Right kidney (tissue), 1 donor: ENCODE measurements around the gene VGLL4.

Experiments
- DNase-seq: peaks from one replicate; pipeline ENCODE4 v3.0.0-alpha.2; 2016

Gene VGLL4

DNA sequence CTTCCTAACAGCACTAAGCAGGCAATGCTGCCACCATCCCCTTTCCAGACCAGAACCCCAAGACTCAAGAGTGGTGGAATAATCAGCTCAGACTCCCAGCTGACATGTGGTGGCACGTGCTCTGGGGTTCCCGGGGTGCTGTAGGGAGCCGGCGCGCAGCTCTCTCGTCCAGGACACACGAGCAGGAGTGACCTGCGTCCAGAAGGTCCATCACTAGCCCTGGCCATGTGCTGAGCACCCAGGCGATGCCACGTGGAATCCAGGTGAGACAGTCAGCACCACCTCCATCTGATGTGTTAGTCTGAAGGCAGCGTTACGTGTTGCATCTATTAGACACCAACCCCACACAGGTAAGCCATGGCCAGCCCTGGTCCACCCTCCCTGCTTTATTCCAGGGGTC, 78.2 kb downstream of the VGLL4 start:
- no peak for DNase-seq

DNA sequence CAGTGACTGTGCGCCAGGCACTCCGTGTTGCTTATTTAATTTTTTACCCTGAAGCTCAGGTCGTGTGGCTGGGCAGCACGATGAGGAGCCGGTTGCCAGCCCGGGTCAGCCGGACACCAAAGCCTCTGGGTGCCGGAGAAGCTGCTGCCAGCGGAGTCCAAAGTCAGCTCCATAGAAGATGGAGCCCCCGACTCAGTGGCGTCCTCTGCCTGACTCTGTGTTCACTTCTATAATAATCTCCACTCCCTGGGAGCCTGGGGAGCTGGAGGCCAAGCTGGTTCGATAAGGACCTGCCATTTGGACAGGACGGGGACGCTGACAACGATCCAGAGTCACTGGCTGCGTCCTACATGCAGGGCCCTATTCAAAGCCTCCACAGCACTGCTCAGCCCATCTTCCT, 78.6 kb downstream of the VGLL4 start:
- no peak for DNase-seq

DNA sequence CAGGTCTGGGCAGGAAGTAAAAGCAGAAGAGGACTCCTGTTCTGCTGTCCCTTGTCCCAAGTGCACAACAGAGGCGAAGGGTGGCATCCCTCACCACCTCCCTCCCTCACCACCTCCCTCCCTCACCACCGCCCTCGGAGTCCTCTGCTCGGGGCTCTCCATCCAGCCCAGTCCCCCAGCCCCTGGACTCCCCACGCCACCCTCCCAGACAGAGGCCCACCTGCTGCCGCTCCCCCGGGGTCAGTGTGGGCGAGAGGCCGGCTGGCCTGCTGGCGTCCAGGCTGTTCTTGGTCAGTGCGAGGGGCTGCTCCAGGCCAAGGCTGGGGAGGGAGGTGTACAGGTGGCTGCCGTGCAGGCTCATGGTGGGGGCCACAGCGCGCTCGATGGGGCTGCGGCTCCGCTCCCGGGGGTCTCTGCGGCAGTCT, 79.1 kb downstream of the VGLL4 start:
- no peak for DNase-seq

DNA sequence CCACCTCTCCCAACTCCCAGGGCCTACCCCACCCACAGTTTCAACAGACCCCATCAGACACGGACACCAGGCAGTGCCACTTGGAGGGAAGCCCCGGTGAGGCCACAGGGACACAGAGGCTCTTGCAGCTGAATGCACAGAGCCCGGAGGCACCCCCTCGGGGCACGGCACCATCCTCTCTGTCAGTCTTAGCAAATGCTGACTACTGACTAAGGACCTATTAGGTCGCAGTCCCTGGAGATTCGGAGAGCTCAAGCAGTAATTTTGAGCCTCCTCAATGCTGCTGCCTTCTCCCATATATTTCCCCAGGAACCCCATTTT, 79.9 kb downstream of the VGLL4 start:
- DNase-seq = no peak

DNA sequence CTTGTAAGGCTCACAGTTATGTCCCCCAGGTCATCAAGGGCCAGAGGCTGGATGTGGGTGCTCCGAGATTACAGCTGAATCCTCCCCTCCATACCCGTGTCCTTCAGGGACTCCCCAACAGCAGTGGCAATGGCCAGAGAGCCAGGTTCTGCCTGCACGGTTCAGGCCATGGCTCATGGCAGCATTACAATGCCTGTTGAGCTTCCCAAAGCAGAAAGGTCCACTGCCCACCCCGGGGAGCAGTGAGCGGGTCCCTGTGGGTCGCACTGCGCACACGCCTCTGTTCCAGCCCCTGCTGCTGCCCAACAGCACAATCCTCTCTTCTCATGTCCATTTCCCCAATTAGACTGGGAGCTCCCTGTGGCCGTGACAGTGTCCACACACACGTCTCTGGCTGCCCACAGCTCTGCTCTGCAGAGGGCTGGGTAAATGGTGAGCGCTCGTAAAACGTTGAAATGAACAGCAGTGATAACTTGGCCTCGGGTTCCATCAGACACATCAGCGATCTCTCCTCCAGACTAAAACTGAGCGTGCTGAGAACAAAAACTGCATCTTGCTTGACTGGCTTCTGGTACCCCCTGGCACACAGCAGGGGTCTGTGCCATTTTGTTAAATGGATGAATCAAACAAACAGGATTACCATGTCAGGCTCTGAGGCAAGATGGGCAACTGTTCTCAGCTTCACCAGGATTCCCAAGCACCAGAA, 80.4 kb downstream of the VGLL4 start:
- DNase-seq = no peak

DNA sequence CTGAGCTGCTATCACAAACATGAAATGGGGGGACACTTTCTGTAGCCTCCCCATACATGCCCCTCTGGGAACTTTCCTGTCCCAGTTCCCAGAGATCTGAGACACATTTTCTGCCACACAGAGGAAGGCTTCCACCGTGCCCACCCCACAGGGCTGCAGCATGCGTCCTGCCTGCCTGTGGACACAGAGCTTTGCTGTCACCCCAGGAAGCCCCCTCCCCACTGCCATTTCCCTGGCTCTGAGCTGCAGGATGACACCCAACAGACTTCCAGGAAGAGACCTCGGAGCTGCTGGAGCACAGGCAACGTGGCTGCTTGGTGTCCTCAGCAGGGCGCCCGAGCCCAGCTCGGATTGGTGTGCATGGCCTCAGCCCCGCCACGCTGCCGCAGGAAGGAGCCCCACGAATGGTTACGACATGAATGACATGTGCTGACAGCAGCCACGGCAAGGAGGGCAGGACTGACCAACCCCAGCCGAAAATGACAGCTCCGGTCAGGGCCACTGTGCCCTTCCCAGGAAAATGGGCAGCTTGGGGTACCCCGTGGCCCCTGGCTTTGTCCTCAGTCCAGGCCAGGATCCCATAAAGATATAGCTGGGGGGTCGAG, 81.3 kb downstream of the VGLL4 start:
- no peak for DNase-seq

DNA sequence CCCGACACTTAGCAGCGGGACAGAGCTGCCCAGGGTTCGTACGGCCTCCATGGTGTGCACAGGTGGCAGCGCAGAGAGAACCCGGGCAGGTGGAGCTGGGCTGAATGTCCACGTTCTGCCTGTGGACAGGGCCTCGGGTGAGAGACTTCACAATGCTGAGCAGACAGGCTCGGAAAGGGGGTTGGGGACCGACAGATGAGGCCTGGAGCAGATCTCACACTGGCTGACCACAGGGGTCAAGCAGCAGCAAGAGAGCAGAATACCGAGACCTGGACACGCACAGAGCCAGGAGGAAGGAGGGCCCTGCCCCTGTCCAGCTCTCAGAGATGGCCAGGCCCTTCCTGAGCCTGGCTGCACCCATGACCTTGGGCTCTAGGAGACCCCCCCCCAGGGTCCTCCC, 83.0 kb downstream of the VGLL4 start:
- no peak for DNase-seq

DNA sequence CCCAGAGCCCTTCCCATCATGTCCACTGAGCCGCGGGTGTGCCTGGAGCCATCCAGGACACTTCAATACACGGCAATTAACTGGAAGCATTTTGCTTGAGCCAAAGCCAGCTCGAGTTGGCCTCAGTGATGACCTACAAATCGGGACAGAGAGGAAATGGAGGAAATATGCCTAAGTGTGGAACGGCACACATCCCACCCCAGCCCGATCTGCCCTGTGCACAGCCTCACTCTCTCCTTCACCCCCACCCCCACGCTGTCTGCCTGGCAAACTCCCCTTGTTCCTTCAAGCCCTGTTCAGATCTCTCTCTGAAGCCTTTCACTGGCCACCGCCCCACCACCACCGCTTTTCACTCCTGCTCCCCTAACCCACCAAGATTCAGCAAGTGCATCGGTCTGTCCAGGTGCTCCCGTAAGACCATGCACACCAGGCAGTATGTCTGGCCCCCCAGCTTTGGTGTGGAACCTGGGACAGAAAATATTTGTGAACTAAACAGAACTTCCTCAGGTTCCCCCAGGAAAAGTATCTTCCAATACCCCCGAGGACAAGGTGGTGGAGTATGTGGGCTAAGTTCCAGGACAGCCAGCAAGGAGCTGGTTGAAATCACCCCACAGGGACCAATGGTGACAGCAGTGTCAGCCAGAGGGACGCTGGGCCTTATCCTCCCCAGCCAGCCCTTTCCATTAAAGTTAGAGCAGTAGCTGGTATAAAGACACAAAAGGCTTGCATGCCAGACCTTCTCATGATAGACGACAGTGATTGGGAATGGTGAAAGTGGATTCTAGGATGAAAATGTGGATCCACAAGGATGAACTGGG, 83.7 kb downstream of the VGLL4 start:
- no peak for DNase-seq

DNA sequence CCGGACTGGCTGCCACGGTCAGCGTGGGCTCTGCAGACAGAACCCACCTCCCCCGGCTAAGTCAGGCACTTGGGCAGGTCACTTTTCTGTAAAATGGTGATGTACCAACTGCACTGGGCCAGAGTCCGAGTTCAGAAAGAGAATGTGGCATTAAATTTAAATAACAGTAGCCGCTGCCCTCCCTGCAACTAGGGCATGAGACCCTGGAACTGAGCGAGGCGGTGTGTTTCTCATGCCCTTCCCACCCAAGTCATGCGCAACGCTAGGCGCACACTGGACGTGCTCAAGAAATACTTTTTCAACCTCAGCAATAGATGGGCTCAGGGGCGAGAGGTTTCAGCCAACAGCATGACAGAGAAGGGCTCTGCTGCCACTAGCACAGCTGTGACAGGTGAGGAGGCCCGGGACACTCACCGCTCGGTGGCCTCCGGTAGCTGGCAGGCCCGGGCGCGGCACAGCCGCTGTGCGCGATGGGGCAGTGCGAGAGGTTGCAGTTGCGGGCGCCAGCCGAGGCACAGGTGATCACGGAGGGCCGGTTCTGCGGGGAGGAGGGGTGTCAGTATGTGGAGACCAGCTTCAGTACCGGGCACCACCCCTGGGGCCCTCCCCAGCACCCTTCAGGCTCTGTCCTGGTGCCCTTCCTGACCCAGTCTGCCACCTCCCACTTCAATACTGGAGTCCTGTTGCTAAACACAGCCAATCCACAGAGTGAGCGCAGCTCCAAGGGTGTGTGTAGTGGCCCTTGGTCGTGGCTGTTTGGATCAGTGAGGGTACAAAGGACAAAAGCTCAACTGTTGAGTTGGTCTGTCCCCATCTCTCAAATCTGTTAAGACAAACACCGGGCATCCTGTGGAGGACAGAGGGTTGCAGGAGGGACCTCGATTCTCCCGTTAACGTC, 84.5 kb downstream of the VGLL4 start:
- DNase-seq = no peak

DNA sequence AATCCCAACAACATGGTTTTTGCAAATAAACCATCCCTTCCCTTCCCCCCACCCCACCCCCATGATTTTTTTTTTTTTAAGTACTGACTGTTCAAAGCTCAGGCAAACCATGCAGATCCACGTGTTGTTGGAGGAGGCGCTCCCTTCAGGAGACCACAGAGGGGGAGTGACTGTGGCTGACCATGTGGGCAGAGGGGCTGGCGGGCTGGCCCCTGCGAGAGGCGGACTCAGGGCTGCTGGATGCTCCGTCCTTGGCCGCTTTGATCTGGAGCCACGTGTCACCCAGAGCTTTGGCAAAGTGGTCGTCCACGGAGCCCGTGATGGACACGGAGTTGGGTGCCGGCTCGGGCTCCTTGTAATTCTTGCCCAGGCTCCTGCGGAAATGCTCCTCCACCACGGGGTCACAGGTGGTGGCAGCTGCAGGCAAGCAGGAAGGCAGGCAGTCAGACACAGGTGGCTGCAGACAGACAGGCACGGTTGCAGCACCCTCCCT, 85.3 kb downstream of the VGLL4 start:
- no peak for DNase-seq

DNA sequence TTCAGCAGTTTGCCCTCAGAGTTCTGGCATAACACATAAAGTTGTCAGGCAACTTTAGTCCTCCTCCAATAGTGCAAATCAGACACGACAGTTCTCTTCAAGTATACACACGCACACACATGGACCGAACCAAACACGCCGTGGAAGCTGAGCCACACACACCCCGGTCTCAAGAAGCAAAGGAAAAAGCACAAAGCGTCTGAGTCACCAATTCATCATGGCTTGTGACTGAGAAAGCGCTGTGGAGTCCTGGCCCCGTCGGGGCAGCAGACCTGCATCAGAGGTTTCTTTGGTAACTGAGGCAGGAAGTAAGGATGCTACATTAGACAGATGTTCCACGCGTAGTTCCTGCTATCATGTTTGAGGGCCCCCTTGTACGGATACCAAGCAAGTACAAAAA, 85.7 kb downstream of the VGLL4 start:
- DNase-seq = no peak

DNA sequence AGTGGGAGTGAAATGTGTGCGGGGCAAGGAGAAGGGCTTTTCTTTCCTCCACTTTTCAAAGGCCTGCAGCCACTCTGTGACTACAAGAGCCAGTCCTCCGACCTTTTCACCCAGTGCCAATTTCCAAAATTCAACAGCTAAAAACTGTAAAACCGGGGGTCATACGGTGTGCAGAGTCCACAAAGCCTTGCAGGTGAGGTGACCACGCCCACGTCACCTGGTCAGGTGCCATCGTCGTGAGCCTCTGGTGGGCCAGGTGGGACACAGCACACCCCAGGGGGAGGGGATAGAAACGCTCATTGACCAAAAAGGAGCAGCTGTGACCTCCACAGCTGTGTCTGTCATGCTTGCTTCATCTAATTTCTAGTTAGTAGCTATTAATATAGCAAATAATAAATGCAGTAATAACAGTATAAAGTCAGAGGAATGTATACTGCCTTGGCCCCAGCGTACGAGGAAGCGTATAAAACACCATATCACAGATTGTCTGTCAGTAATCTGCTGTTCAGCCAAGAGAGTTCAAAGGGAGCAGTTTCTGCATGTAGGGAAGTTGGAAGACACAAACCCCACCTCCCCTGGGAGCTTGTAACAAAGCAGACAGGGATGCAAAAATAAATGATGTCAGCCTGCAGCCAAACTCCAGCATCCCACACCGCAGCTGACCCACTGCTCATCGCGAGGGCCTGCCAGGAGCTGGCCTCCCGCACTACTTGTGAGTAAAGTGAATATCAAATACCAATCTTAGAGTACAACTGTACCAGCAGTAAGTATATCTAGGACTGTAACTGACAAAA, 86.7 kb downstream of the VGLL4 start:
- no peak for DNase-seq

DNA sequence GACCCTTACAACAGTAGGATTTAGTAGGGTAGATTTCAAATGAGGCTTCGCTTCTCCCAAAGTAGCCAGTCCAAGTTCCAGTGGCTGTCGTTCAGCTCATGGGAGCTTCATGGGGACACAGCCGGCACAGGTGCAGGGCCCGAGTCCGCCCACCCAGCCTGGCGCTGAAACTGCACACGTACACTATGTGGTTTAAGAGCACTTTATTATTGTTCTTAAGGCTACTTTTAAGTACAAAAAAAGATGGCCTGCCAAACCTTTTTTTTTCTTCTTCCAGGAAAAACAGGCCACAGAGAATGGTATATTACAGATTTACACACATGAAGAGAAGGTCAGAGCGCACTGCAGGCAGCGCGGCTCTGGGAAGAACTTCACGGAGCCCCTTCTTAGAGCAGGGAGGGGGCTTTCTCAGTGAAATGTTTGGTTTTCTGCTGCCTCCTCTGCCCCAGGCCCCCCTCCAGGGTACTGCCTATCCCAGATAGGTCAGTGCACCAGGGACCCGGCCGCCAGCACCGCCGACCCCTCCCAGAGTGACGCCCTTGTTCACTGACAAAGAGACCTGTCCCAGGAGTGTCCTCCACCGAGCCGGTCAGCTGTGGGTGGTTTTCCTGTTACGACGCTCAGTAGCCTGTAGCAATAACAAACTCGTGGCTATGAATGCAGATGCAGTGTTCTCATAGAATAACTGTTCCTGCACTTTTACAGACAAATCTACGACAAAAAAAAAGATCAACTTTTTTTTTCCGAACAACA, 87.7 kb downstream of the VGLL4 start:
- no peak for DNase-seq

DNA sequence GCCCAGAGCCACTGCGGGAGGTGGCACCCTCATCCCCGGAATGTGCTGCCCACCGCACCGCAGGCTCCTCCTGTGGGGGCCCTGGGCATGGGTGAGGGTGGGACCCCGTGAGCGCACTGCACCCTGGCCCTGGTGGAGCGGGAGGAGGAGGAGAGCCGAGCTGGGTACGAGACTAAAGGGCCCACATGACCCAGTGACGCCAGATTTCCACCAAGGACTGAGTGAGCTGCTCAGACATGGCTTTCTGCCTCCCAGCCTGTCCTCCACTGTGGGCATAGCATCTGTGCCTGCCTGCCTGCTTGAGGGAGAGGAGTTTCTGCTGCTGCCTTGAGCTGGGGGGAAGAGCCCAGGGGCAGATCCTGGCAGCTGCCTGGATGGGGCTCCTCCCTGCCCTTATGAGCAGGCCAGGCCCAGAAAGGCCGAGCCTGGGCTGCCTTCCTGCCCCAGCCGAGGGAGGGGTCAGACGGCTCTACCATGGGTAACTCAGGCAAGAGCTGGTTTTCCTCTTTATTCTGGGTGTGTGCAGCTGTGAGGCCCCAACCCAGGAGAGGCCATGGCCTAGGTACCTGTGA, 88.4 kb downstream of the VGLL4 start:
- no peak for DNase-seq

DNA sequence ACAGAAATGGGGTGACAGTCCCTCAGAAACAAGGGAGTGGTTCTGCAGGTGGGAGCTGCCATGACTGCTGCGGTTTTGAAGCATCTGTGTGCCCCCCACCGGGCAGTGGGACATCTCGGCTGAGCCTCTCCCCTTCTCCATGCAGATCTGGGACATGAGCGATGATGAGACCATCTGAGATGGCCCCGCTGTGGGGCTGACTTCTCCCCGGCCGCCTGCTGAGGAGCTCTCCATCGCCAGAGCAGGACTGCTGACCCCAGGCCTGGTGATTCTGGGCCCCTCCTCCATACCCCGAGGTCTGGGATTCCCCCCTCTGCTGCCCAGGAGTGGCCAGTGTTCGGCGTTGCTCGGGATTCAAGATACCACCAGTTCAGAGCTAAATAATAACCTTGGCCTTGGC, 89.0 kb downstream of the VGLL4 start:
- DNase-seq = no peak

DNA sequence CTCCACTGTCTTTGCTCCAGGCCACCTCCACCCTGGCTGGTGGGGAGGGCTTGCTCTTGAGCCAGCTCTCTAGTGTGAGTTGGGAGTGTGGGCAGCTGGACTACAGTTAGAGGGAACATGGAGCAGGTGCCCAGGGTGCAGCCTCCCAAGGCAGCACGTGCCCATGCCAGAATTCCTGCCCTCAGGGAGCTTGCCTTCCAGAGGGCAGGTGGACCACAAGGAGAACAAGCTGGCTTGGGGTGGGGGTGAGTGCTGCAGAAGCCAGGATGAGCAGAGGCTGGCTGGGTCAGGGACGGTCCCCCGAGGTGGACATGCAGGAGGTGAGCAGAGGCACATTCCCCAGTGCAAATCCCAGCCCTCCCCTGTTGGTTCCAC, 89.5 kb downstream of the VGLL4 start:
- DNase-seq = no peak

DNA sequence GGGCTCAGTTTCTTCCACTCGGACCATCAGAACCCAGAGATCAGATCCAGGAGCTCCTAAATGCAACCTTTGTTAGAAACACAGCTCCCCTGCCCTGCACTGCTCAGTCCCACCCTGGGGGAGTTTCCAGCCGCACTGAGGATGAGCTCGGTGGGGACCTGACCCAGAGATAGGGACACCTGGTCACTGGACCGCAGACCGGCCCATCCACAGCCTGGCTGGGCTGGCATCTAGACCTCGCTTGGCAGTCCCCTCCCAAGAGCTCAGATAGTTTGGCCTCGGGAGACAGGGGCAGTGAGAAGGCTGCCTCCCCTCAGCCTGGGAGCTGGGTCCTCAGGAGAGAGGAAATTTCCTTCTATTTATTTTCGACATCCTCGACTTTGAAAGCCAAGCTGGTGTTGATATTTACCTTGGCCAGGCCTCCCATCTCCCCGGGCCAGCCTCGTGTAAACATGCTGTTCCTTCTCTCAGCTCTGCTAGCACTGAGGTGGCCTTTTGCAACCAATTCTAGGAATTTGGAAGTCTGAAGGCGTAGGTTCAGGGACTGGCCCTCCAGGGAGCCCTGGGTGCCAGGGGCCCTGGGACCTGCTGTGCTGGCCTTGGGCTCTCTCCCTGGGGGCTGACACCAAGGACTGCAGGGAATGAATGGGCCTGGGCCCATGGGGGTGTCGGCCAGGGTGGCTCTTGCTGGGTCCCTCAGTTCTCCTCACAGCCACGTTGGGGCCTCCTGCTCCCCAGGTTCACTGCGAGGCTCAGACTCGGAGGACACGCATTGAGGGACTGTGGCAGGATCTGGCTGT, 90.1 kb downstream of the VGLL4 start:
- DNase-seq = no peak

DNA sequence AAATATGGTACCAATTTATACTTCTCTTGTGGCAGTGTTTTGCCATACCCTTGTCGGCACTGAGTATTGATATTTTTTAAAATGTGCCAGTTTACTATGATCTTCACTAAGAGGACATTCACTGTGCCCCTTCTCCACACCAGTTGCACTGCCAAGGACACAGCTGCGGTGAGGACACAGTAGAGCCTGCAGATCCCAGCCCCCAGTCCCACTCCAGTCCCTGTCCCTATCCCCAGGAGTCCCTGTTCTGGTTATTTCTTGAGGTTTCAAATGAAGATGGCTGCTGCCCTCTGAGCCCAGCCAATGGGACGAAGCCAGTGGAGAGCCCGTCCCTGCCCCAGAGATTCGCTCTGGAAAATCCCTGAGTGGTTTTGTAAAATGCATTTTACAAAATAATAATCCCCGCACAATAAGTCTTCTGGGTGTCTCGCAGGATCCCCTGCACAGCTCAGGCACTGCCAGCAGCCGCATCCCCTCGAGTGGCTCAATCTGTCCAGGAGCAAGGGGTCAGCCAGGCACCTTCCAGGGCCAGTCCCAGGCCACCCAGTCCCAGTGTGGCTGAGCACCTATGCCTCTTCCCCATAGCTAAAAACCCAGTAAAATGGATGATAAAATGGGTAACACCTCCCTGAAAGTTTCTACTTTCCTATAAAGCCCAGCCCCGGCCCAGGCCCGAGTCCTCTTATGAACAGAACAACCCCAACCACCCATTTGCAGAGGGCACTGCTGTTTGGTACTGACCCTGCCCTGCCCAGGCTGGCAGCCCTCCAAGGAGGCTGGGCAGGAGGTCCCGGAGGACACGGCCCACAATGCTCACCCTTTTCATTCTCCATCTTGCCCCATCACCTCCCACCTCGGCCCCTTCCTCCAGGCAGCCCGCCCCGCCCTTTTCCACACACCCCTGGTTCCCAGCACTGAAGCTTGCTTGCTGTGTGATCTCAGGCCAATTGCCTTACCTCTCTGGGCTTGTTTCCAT, 91.1 kb downstream of the VGLL4 start:
- DNase-seq = no peak

DNA sequence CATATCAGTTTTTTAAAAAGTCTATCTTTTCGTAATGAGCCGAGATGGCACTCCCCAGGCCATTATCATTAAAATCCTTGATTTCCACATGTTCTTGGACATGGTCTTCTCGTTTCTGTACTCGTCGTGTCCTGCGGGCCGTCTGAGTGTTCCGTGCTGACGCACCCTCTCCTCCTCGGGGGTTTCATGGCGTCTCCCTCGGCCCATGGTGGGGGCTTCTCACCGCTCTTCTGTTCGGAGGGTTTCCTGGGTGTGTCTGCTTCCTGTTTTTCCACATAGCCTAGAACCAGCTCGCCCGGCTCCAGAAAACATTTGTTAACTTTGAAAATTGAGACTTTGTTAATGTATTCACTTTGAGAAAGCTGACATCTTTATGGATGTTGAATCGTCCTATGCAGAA, 92.7 kb downstream of the VGLL4 start:
- DNase-seq = no peak
